HG02938 (cell line): ENCODE measurements around the gene RAB41.
"Not testable (repeated sequence)": the region's sequence is repeated elsewhere in the genome, so short reads cannot be mapped to it uniquely, and the experiment has no call there.

ENCODE experiments used
- ATAC-seq: cut with Tn5 transposase; IDR thresholded peaks from one replicate; pipeline ENCODE4 v1.9.1; 2021; ENCODE audit warnings: mild to moderate bottlenecking, moderate library complexity; ENCODE audit not compliant: unreplicated experiment

Gene RAB41

DNA sequence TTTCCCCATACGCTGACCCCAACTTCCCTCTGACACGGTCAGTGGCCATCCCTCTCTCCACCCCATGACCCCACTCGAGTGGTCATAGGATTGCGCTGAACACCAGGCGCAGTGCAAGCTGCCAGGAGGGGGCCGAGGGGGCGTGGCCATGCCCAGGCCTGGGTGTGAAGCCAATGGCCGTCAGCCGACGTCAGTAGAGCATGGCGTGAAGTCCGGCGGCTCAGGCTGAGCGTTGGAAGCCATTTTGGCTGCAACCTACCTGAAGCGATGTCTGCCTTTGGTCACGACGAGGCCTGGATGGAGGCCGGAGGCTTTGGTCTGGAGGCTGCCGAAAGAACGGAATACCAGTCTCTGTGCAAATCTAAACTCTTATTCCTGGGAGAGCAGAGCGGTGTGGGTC lies at the start of gene RAB41:
RAB41 (plus strand) TSS at position 222 of the 400 bp plus-strand sequence; CDS start at position 268, 46 bp downstream.
- ATAC-seq: no peak

DNA sequence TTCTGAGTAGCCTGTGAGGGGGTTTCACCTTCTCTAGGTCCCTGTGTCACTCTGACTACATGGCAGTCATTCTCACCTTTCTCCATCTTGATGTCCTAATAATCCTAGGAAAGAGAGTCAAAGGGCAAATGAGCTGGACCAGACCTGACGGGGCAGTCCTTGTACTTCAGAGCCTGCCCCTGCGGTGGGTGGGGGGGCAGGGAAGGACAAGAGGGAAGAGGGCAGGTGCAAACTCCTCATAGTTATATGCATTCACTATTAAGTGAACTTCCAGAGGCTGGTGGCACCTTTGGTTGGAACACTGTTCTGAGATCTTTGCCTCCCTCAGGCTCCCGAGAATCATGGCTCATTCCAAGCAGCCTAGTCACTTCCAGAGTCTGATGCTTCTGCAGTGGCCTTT lies 47.6 kb upstream of the RAB41 start, which contains the start of gene AWAT1:
AWAT1 (plus strand) TSS at position 301 of the 400 bp plus-strand sequence; CDS start at position 342, 41 bp downstream.
- no peak for ATAC-seq

- ATAC-seq: no peak
Measured at GRCh38 chrX:70240751-70241150, 41.2 kb upstream of the RAB41 start.

GRCh38 chrX:70241501-70241900 lies 40.5 kb upstream of the RAB41 start:
- no peak for ATAC-seq

DNA sequence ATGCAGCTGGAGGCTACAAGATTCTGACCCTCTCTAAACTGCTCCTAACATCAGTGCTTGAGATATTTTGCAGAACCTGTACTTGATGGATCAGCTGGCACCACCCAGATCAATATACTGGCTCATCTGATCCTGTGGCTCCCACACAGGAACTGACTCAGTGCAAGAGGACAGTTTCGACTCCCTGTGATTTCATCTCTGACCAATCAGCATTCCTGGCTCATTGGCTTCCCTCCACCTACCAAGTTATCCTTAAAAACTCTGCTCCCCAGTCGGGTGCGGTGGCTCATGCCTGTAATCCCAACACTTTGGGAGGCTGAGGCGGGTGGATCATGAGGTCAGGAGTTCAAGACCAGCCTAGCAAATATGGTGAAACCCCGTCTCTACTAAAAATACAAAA lies 38.4 kb upstream of the RAB41 start:
- not testable (repeated sequence) for ATAC-seq

GRCh38 chrX:70244881-70245280 lies 37.1 kb upstream of the RAB41 start:
- no peak for ATAC-seq

DNA sequence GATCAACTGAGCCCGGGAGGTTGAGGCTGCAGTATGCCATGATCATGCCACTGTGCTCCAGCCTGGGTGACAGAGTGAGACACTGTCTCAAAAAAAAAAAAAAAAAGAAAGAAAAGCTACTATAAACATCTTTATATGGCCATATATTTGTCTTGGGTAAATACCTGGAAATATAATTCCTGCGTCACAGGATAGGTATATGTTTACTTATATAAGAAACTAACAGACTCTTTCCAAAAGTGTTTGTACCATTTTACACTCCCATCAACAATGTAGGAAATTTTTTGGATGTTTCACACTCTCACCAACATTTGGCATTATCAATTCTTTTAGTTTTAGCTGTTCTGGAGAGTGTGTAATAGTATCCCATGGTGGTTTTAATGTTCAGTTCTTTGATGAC lies 34.7 kb upstream of the RAB41 start:
- ATAC-seq: no peak

DNA sequence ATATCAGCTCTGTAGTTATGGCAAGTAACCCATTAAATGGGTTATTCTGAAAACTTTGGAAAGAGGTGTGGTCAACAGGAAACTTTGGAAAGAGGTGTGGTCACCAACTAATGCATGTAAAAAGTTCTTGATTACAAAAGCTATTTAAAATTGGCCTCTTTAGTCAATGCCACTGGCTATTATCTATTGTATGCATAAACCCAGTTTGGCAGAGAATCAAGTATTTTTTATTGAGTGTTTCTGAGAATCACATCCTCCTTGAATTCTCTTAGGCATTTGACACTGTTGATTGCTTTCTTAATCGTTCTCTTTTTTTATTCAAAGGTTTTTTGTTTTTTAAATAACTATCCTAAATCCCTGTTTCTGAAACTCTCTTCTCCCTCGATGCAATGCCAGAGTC lies 29.5 kb upstream of the RAB41 start:
- ATAC-seq: no peak

DNA sequence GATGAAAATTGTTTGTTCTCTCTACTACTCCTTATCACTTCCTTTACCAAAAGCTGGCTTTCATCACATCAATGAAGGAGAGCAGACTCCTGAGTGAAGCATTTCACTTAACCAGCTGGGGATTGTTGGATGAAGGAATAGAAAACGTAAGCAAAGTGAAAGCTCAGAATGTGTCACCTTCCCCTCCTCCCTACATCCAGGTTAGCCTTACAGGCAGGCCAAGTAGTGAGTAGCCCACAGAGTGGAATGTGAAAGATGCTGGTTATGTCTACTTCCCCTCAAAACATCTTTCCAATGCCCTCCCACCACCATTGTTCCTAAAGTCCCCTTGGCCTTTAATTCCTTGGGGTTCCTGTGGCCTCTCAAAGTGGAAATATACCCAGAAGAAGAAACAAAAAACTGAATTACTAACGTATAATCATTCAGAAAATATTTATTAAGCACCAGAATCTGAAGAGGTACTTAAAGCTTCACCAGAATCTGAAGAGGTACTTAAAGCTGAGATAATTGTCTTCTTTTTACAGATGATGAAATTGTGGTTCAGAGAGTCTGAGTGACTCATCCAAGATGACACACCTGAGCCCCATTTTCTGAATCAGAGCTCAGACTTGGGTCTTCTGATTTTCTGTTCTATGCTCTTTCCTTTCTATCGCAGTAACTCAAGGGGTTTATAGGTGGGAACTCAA lies 28.5 kb upstream of the RAB41 start:
- ATAC-seq: no peak

- ATAC-seq: no peak
Measured at GRCh38 chrX:70254063-70254400, 27.9 kb upstream of the RAB41 start.

DNA sequence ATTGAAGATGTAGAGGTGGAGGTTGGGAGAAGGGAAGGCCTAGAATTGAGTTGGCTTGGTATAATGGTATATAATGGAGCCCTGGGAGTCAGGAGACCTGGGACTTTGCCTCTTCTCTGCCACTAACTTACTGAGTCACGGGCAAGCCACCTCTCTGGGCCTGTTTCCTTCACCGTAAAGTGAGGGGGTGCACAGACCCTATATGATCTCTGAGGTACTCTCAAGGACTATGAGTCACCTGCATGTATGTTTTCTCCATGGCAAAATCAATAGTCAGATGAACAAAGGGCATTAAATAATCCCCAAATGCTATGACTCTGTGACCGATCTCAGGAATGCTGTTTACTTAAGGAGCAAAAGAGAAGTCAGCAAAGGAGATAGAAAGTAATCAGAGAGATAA lies 27.1 kb upstream of the RAB41 start:
- no peak for ATAC-seq

- no peak for ATAC-seq
Measured at GRCh38 chrX:70255452-70255851, 26.5 kb upstream of the RAB41 start.

DNA sequence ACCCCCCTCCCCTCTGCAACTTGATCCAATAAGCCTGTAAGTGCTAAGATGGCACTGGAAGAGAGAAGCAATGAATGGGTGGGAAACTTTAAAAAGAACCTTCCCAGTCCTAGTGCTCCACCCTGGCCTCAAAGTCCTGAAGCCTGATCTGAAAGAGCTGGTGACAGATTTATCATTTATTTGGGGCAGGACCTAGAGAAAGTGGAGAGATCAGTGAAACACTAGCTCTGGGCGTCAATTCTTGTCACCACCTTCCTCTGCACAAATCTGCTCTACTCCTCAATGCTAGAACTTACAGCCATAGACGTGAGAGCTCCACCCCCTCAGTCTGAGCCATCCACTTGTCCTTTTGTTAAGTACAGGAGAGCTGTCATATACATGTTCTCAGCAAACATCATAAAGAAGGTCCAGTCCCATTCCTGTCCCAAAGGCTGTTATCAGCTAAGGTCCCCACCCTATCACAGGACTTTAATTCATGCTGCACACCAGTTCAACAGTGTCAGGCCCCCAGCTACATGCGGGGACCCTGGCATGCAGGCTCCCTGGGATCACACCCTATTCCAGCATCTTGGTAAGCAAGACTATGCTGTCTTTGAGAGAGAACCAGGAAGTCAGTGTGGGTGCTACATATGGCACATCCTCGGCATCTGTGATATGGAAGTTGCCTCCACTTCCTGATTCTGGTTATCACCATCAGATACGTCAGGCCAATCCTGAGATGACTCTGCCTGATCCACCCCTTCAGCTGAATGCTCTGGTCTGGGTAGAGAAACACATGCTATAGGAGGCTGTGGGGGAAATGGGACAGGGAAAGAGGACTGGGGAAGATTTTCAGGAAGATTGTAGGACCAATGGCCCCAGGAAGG lies 24.3 kb upstream of the RAB41 start:
- ATAC-seq: no peak

- no peak for ATAC-seq
Measured at GRCh38 chrX:70260104-70260503, 21.9 kb upstream of the RAB41 start, which contains the start of gene P2RY4. TSS of gene P2RY4 (minus strand) at chrX:70260204. CDS start at chrX:70259624, 580 bp downstream.

GRCh38 chrX:70262952-70263567 lies 18.9 kb upstream of the RAB41 start:
- no peak for ATAC-seq

DNA sequence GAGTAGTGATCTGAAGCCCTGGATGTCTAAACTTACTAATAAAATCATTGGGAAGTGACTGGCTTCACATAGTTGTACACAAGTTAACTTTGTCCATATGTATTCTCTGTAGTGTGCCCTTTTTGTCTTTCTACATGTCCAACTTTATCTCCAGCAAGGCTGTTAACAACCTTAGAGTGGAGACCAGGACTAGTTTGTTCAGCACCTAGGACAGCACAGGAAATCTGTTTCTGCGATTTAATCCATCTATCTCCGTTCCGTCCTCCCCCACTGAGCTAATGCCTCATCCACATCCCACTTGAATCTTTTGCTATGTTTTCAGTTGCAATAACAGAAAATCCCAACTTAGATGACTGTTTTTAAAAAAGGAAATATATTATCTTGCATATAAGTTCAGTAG lies 17.2 kb upstream of the RAB41 start:
- no peak for ATAC-seq

- no peak for ATAC-seq
Measured at GRCh38 chrX:70268034-70268433, 13.9 kb upstream of the RAB41 start, which contains the start of gene ARR3. TSS of gene ARR3 (plus strand) at chrX:70268334. CDS start at chrX:70269386, 1,052 bp downstream.

DNA sequence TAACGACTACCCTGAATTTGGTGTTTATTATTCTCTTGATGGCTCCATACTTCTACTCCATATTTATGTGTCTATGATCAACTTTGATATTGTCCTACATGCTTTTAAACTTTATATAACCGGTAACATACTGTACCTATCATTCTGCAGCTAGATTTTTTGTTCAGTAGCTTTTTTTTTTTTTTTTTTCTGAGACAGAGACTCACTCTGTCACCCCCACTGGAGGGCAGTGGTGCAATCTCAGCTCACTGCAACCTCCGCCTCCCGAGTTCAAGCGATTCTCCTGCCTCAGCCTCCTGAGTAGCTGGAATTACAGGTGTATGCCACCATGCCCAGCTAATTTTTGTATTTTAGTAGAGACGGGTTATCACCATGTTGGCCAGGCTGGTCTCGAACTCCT lies 7.9 kb upstream of the RAB41 start:
- not testable (repeated sequence) for ATAC-seq

DNA sequence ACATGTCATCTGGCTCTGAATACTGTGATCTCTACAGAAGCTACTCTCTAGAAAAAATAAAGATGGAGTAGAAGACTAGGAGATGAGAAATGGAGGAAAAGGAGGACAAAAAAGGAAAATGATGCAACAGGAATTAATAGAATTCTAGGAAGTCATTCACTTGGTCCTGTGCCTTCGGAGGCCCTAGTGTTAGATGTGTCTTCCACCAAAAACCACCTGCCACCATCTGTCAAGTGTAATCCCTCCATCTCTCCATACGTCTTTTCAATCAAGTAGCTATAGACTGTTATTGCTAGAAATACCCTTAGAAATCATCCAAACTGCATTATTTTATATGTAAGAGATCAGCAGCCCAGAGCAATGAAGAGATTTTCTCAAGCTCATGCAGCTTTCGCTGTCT lies 2.9 kb upstream of the RAB41 start:
- ATAC-seq: no peak

GRCh38 chrX:70280573-70280972 lies 1.4 kb upstream of the RAB41 start:
- no peak for ATAC-seq

- ATAC-seq: no peak
Measured at GRCh38 chrX:70289168-70289792, 7.3 kb downstream of the RAB41 start.
